ENCODE results near the gene GSKIP.
"Not testable (repeated sequence)": the region's sequence is repeated elsewhere in the genome, so short reads cannot be mapped to it uniquely, and the experiment has no call there.

The GSKIP gene

GRCh38 chr14:96362965-96363750 lies at the start of gene GSKIP, which contains the start of gene ATG2B:
Gene GSKIP, plus strand, starts transcription at chr14:96363526. Its CDS starts 18,722 bp downstream, at chr14:96382248.
Gene ATG2B, minus strand, starts transcription at chr14:96363341. Its CDS starts 365 bp downstream, at chr14:96362976.
- DNase-seq (ENCODE audit: low read depth, low spot score): peak; percentile 97

GRCh38 chr14:96316087-96316486 lies 47.2 kb upstream of the GSKIP start:
- DNase-seq (ENCODE audit: low read depth, low spot score): no peak

GRCh38 chr14:96318836-96319235 lies 44.5 kb upstream of the GSKIP start:
- DNase-seq (ENCODE audit: low read depth, low spot score): no peak

- no peak for DNase-seq (ENCODE audit: low read depth, low spot score)
Measured at GRCh38 chr14:96320605-96321004, 42.7 kb upstream of the GSKIP start.

- no peak for DNase-seq (ENCODE audit: low read depth, low spot score)
Measured at GRCh38 chr14:96324219-96324618, 39.1 kb upstream of the GSKIP start.

GRCh38 chr14:96338551-96338950 lies 24.8 kb upstream of the GSKIP start:
- no peak for DNase-seq (ENCODE audit: low read depth, low spot score)

- DNase-seq (ENCODE audit: low read depth, low spot score): no peak
Measured at GRCh38 chr14:96341323-96341722, 22.0 kb upstream of the GSKIP start.

- no peak for DNase-seq (ENCODE audit: low read depth, low spot score)
Measured at GRCh38 chr14:96345669-96346068, 17.7 kb upstream of the GSKIP start.

- DNase-seq (ENCODE audit: low read depth, low spot score): not testable (repeated sequence)
Measured at GRCh38 chr14:96347957-96348356, 15.4 kb upstream of the GSKIP start.

GRCh38 chr14:96349286-96350075 lies 13.8 kb upstream of the GSKIP start:
- no peak for DNase-seq (ENCODE audit: low read depth, low spot score)

- no peak for DNase-seq (ENCODE audit: low read depth, low spot score)
Measured at GRCh38 chr14:96351986-96352385, 11.3 kb upstream of the GSKIP start.

GRCh38 chr14:96352708-96353107 lies 10.6 kb upstream of the GSKIP start:
- DNase-seq (ENCODE audit: low read depth, low spot score): no peak

GRCh38 chr14:96354246-96354645 lies 9.1 kb upstream of the GSKIP start:
- no peak for DNase-seq (ENCODE audit: low read depth, low spot score)

- no peak for DNase-seq (ENCODE audit: low read depth, low spot score)
Measured at GRCh38 chr14:96357216-96357615, 6.1 kb upstream of the GSKIP start.

GRCh38 chr14:96359959-96360358 lies 3.4 kb upstream of the GSKIP start:
- DNase-seq (ENCODE audit: low read depth, low spot score): no peak

GRCh38 chr14:96362071-96362964 lies 1.0 kb upstream of the GSKIP start:
- DNase-seq (ENCODE audit: low read depth, low spot score): peak; percentile 46

GRCh38 chr14:96363751-96364336 lies 518 bp downstream of the GSKIP start:
- peak; percentile 8 for DNase-seq (ENCODE audit: low read depth, low spot score)

GRCh38 chr14:96364962-96365361 lies 1.6 kb downstream of the GSKIP start:
- no peak for DNase-seq (ENCODE audit: low read depth, low spot score)

GRCh38 chr14:96368534-96368933 lies 5.2 kb downstream of the GSKIP start:
- DNase-seq (ENCODE audit: low read depth, low spot score): no peak

- DNase-seq (ENCODE audit: low read depth, low spot score): no peak
Measured at GRCh38 chr14:96370528-96370927, 7.2 kb downstream of the GSKIP start.

- no peak for DNase-seq (ENCODE audit: low read depth, low spot score)
Measured at GRCh38 chr14:96373538-96373937, 10.2 kb downstream of the GSKIP start.

Data from activated CD4-positive, CD25-positive, alpha-beta regulatory T cell treated with anti-CD3 and anti-CD28 coated beads, Interleukin-2, amount 50 U/mL, for 16 hours (primary cell).